ENCODE measurements around the gene SELENON. TPM values are rescaled to one million over a fixed set of nuclear protein-coding genes. Genes with fewer than 3 reads are reported as not detected.

The SELENON gene
- total and polyA plus RNA-seq, 10 of the 15 experiments (the other 5 are each of a cell fraction or from before 2014, with no cell fraction given) = 0.07 to 5.1 (median 0.80) TPM

- POLR2A ChIA-PET = no interaction called here
- CTCF ChIA-PET = no interaction called here
- FAIRE-seq = no peak
Observed at GRCh38 chr1:25806418-25806817, 6.4 kb downstream of the SELENON start.

More at GRCh38 chr1:25806418-25806817, 6.4 kb downstream of the SELENON start:
- DNase-seq (ENCODE audit: low read depth, low spot score) (no peak), ATAC-seq (no peak)
- no peak overlapping the region for H3K4me2 ChIP-seq (ENCODE audit: control insufficient read depth, insufficient read depth)
- no peaks in the 10 kb centered on the region for H3K79me2 ChIP-seq (ENCODE audit: control insufficient read depth, insufficient read depth, low read length)
- no peaks in the 10 kb centered on the region for H3K9me3 ChIP-seq (replicated peaks; ENCODE audit: control insufficient read depth, insufficient read depth, low read length)
- TF ChIP-seq HDAC2 (IDR thresholded peaks at IDR 0.05) (no peak), TBL1XR1 (IDR thresholded peaks at IDR 0.05; ENCODE audit: low read depth, low read length) (no peak), FOXM1 (IDR thresholded peaks at IDR 0.05; ENCODE audit: low read depth, low read length) (no peak), E2F8 (IDR thresholded peaks at IDR 0.05; ENCODE audit: low read depth, partially characterized antibody) (no peak), TARDBP (IDR thresholded peaks at IDR 0.05; ENCODE audit: borderline replicate concordance) (no peak), NKRF (conservative IDR thresholded peaks at IDR 0.05) (no peak), ASH2L (IDR thresholded peaks at IDR 0.05; ENCODE audit: borderline replicate concordance, low read depth) (no peak), TAF1 (IDR thresholded peaks at IDR 0.05; ENCODE audit: borderline replicate concordance, low read depth, low read length) (no peak), IKZF2 (IDR thresholded peaks at IDR 0.05) (no peak), TCF12 (IDR thresholded peaks at IDR 0.05; ENCODE audit: low read depth, low read length) (no peak), POLR2AphosphoS5 (IDR thresholded peaks at IDR 0.05; ENCODE audit: low read length) (no peak), ZBED1 (IDR thresholded peaks at IDR 0.05; ENCODE audit: borderline replicate concordance) (no peak), E2F4 (IDR thresholded peaks at IDR 0.05; ENCODE audit: low read depth, low read length) (no peak)
- H2AFZ ChIP-seq (ENCODE audit: control insufficient read depth, low read depth, low read length) = no peak overlapping the region
- intact Hi-C loops (cut with micrococcal nuclease; ENCODE audit: unreplicated experiment) (loop anchor here (10.0 kb wide), 1 partner anchor 562 kb away; the partner anchor contains the start of gene RSRP1), in situ Hi-C loops (cut with MboI) (loop anchor here (25.0 kb wide), 1 partner anchor 394 kb away; the partner anchor contains the start of gene RHCE)
- no TSS peak for BruUV-seq (replicated peaks)
- no peaks in the 10 kb centered on the region for H3K36me3 ChIP-seq (ENCODE audit: control insufficient read depth in 2 of 2, insufficient read depth in 2 of 2, low read length in 1 of 2)
- 82% methylated on average over 4 of the region's 4 CpGs for WGBS (ENCODE audit: insufficient coverage, insufficient replicate concordance, low lambda C conversion rate, missing lambda C conversion rate)
- H4K20me1 ChIP-seq (ENCODE audit: control insufficient read depth, insufficient read depth) = no peaks in the 10 kb centered on the region
- ChIA-PET RAD21 (ENCODE audit: unreplicated experiment) (no interaction called here), SMC1A (ENCODE audit: uncharacterized antibody, unreplicated experiment) (no interaction called here)
- H3K9ac ChIP-seq (ENCODE audit: control insufficient read depth, insufficient read depth, low read length) = no peak overlapping the region
- H3K27ac ChIP-seq (ENCODE audit: control insufficient read depth, insufficient read depth) = no peak overlapping the region
- no peaks in the 10 kb centered on the region for H3K27me3 ChIP-seq (replicated peaks in 1 of 2; ENCODE audit: control insufficient read depth in 2 of 2, insufficient read depth in 2 of 2, low read length in 1 of 2)
- H3K4me1 ChIP-seq (ENCODE audit: control insufficient read depth, insufficient read depth, low read length) = peaks cover 40% of the 10 kb centered on the region
- no peak overlapping the region for H3K4me3 ChIP-seq

All from GM12878 (cell line).